ENCODE measurements around the gene DTNB.
"Not testable (repeated sequence)": the region's sequence is repeated elsewhere in the genome, so short reads cannot be mapped to it uniquely, and the experiment has no call there.

The DTNB gene

DNA sequence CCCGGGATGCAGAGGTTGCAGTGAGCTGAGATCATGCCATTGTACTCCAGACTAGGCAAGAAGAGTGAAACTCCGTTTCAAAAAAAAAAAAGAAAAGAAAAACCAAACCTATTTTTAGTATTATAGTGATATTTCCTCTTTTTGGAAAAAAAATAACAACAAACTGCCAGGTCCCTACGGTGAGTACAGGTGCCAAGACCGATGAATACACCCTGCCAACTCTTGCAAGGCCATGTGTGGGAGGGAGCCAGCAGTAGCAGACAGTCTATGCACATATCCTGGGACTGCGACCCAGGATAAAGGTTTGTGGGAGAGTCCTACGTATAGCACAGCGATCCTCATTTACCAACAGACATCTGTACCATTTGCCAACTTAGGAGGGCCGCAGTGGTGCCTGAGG, 262.1 kb downstream of the DTNB start:
- no peak for DNase-seq

DNA sequence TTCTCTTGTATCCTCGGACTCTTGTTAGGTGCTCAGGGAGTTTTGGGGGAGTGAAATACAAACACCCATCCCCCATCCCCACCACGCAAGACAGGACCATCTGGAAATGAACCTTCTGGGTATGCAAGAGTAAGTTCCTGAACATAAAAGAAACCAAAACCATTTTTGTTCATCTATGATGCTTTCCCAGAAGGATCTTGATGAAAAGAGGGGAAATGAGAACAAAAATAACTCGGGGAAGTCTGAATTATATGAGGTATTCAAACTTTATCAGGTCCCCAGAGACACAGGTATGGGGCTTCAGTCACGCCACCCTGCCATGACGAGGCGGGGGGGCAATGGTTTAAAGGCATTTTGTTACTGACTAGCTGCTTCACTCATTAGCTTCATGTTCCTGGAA, 263.0 kb downstream of the DTNB start:
- DNase-seq: no peak

DNA sequence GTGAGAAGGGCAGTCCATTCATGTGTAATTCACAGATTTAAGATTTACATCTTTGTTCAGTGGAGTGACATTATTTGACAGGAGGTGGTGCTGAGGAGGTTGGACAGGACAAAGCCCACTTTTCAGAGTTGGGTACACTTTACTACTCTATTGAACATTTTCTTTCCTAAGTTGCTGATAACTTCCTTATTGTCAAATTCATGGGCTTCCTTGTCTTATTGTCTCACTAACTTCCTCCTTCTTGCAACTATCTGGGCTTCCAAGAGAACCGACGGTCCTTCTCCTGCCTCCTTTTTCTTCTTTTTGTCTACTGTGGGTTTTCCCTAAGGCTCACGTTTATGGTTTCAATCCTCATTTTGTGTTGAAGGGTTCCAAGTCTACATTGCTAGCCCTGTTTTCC, 263.9 kb downstream of the DTNB start:
- no peak for DNase-seq

- DNase-seq: no peak
Observed at GRCh38 chr2:25409044-25409443, 264.3 kb downstream of the DTNB start.

DNA sequence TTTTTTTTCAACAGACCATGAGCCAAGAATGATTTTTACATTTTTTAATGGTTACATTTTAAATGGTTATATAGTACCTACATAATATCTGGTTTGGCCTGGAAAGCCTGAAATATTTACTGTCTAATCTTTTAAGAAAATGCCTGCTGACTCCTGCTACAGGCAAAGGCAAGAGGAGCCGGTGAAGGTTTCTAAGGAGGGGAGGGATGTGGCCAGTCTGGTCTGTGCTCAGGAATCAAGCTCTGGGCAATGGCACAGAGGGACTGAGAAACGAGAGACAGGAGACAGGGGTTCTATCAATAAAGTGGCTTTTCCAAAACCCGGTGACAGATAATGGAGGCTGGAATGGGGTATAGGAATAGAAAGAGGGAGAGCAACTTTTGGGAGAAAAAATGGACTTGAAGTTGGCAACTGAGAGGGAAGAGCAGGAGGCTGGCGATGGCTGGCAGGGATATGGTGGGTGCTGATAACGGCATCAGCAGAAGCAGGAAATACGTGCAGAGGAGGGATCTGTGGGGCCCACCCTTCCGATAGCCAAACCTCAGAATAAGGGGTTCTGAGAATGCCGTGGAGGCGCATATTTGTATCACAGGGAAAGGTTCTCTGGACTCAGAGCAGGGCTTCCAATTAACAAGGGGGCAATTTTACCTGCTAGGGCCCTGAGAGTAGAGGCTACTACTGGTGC, 267.6 kb downstream of the DTNB start:
- DNase-seq: no peak

DNA sequence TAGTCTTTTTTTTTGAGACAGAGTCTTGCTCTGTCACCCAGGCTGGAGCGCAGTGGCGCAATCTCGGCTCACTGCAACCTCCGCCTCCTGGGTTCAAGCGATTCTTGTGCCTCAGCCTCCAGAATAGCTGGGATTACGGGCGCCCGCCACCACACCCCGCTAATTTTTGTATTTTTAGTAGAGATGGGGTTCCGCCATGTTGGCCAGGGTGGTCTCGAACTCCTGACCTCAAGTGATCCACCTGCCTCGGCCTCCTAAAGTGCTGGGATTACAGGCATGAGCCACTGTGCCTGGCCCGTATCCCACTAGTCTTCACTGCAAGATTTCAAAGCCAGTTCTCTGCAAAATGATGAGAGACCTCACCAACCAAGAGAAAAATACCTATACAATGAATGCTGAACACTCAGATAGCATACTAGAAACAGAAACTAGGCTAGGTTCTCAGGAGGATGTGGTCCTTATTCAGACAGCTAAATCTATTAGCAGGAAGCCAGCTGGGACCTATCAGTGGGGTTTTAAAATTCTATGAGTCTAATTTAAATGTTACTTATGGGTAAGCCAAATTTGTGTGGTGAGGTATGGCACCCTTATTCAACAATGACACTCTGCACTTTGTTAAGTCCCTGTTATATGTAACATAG, 270.1 kb downstream of the DTNB start:
- DNase-seq: not testable (repeated sequence)

DNA sequence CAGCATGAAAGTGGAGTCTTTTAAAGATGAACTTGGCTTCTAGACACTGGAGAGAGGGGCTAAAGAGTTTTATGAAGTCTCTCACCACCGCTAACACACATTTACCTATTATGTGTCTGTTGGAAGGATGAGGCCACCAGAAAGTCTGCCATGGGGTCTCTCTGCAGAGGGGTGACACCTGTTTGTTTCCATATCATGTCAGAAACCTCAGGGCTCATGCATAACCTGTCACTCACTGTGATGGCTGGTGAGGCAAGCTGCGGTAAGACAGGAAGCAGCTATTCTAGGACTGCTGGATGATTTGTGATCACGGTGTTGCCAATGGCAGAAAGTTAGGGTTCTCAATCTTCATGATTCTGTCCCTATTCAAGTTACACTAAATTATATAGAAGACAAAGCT, 270.9 kb downstream of the DTNB start:
- no peak for DNase-seq

DNA sequence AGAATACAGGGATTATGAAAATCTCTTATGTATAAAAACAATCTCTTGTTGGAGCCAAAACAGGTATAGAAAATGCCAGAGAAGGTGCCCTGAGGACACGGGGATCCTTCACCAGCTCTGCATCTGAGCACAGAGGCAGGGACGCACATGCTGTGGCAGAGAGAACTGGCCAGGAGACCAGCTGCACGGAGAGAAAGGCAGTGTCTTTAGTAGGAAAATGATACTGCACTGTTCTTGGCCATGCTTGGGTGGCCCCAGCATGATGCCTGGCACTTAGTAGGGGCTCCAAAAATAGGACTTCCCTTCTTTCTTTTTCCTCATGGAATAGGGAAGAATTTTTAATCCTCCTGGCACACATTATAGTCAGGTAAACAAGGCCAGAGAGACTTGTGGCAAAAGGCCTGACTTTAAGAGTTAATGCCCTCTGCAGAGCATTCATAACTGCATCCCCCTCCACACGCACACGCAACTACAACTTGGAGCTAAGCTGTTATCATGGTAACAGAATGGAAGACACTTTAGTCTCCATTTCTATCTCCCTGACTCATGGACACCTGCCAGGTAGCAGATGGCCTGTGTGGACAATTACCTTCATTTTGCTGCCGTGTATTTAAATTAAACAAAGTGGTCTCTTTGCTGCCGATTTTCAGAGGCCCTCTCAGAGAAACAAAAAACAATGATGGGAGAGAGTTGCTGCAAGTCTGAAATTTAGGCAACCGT, 271.9 kb downstream of the DTNB start:
- DNase-seq: no peak

DNA sequence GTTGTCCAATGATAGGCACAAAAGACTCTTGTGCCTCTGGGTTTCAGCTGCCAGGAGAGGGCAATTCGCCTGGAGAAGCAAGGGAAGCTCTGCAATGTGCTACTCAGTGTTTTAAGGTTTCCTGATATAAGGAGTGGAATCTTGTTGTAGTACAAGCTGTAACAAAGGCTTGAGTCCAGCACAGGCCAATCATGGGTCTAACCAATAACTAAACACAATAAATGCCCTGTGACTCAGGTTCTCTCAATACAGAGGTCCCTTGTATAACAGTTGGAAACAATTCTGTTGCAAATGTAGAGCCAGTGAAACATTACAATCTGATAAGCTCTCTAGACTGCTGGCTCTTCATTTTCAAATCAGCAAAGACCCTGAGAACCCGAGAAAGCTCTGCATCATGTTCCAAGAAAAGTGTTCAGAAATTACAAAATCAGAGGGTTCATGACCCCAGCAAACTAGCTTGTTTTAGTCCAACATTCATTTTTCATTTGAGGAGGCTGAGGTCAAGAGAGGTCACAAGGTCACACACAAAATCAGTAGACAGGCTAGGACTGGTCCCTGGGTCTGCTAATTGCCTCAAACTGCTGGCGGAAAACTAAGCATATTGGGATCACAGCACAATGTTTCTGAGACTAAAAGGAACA, 272.7 kb downstream of the DTNB start:
- no peak for DNase-seq

- no peak for DNase-seq
Observed at GRCh38 chr2:25400169-25400568, 273.2 kb downstream of the DTNB start.

GRCh38 chr2:25398534-25398933, 274.8 kb downstream of the DTNB start:
- DNase-seq: no peak

DNA sequence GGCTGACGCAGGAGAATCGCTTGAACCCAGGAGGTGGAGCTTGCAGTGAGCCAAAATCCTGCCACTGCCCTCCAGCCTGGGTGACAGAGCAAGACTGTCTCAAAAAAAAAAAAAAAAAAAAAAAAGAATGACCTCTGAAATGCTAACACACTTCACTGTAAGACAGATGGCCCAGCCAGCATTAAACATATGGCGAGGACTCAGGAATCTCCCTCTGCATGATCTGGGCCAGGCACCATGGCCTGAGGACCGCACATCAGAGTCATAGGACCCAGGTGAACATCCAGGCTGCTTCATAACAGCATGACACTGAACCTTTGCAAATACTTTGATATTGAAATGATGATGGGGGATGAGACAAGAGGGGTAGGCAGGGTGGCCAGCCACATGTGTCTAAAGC, 275.6 kb downstream of the DTNB start:
- no peak for DNase-seq

DNA sequence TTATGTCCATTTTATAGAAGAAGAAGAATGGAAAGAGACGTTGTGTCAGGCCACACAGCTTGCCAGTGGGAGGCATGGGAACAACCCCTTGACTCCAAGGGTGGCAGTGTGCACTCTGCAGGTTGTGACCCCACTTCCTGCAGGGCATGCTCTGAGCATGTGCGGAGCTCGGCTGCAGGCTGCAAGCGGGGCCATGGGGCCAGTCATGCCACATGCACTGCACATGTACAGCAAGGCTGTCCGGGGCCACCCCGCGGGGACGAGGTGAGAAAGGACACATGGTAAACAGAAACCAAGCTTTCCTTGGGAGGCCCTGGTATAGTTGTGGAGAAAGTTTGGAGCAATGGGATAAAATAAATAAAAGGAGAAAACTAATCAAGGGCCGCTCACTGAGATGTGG, 284.2 kb downstream of the DTNB start:
- no peak for DNase-seq

- no peak for DNase-seq
Observed at GRCh38 chr2:25388491-25388890, 284.9 kb downstream of the DTNB start.

GRCh38 chr2:25387876-25388449, 285.4 kb downstream of the DTNB start:
- DNase-seq: no peak

DNA sequence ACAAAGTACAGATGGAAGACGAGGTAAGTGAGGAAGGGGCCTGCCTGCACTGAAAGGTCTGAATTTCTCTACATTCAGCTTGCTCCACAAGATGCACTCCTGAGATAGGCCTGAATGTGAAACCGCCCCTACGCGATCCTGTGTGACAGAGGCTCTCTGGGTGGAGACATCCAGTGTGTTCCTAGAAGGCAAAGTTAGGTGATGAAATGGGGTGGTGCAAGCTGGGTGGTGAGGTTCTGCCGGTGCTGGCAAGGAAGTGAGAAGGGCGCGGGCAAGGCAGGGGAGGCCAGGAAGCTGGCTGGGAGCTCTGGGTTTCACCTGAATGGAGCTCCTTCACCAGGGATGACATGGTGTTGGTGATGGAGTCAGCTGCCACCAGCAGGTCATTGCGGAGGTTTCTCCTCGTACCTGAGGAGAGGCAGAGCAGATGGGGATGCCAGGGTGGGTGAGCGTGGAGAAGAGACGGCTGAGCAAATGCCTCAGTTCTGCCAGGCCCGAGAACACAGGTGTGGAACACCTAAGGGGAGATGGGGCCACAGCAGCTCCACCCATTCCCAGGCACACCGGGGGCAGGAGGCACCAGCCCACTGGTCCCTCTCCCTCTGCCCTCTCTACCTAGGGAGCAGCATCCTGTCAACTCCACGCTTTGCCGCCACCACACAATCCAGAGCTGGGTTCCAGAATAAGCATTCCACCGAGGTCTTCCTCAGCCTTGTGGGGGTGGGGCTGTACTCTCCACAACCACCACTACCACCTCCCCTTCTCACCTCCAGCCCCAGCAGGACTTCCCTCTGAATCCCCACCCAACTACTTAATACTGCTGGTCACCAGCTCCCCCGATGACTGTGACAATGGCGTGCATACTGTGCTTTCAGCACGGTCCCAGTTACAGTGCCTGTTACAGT, 286.2 kb downstream of the DTNB start:
- DNase-seq: no peak

GRCh38 chr2:25385910-25386309, 287.5 kb downstream of the DTNB start:
- DNase-seq: no peak

DNA sequence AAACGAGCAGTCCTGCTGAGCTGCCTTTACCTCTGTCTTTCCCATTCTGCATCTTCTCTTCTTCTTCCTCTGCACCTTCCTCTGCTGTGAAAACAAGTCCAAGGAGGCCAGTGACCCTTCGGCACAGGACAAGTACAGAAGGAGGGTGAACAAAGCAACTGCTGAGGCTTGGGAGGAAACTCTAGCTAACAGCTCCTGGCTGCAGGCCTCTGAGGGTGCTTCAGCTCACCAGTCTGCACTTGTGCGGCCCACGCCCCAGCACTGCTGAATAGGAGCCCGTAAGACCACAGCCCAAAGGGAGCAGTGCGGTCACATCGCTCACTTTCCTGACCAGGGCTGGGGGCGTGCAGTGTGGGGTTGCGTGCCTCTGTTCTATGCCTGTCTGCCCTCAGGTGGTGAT, 289.6 kb downstream of the DTNB start:
- DNase-seq: no peak

GRCh38 chr2:25381502-25381901, 291.9 kb downstream of the DTNB start:
- no peak for DNase-seq

DNA sequence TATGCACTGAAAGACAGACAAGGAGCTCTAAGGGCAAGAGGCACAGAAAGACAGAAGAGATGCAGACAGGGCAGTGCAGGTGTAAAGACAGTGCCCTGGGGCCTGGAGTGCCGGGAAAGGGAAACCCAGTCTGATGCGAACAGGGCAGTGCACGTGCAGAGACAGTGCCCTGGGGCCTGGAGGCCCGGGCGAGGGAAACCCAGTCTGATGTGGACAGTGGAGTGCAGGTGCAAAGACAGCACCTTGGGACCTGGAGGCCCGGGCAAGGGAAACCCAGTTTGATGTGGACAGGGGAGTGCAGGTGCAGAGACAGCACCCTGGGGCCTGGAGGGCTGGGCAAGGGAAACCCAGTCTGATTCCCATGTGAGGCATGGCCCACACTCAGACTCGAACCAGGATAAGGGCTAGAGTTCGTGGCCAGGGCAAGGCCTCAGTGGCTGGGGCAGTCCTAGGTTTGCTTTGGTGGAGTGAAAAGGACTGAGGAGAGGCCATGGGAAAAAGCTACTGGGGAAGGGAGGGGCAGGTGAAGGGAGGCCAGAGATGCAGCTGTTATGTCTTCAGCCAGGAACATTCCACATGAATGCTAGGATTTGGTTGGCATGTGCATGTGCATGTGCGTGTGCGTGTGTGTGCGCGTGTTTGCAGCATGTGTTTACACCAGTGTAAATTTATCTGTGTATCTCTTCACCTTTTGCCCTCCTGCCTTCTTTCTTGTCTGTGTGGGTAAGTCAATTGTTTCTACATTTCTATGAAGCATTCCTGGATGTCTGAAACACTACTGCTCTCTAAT, 292.6 kb downstream of the DTNB start:
- DNase-seq: no peak

DNA sequence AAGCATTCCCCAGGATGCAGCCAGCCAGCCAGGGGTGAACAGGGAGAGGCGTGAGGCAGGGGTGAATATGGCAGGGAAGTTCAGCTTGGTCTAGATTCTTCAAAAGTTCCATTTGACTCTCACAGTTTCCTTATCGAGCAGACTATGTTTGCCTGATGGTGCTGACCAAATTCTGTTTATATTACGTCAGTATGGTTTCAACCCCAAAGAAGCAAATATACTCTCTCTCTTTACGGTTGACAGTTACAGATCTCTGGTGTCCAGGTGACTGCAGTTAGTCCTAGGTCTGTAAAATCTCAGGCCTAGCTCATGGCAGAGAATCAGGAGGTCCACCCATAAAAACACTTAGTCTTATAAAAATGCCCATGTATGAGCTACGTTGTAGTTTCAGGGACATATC, 293.4 kb downstream of the DTNB start:
- DNase-seq: no peak

GRCh38 chr2:25379535-25379934, 293.8 kb downstream of the DTNB start:
- no peak for DNase-seq

Measured in SIG-M5 (cell line).